Stimulated activated naive B cell treated with anti-CD40 and anti-IgM and Interleukin-4, amounts not matched to agents 10 μg/mL and 1 μg/mL and 100 μg/mL, for 72 hours (primary cell): ENCODE results near the gene ZNF777.
"Not testable (repeated sequence)": the region's sequence is repeated elsewhere in the genome, so short reads cannot be mapped to it uniquely, and the experiment has no call there.

Experiments used
- ATAC-seq, 2 donors: fragments of 150-1000 bp; cut with Tn5 transposase; replicated peaks; 2 replicates each; pipeline ENCODE4 v1.10.0; 2021; ENCODE audit warnings: moderate library complexity in 1 of 2
- DNase-seq: peaks from one replicate; pipeline ENCODE4 v3.0.0; 2021
- H3K27ac Mint-ChIP-seq: one replicate; pipeline ENCODE4 v1.8.0; 2022; ENCODE audit warnings: mild to moderate bottlenecking, mixed read lengths
- H3K27me3 Mint-ChIP-seq, 2 donors: one replicate each; pipeline ENCODE4 v1.8.0; 2022; ENCODE audit warnings: mixed read lengths in 2 of 2
- H3K36me3 Mint-ChIP-seq, 2 donors: one replicate each; pipeline ENCODE4 v1.8.0; 2022; ENCODE audit warnings: mixed read lengths in 2 of 2, mild to moderate bottlenecking in 1 of 2
- H3K4me1 Mint-ChIP-seq, 2 donors: one replicate each; pipeline ENCODE4 v1.8.0; 2022; ENCODE audit warnings: mixed read lengths in 2 of 2, mild to moderate bottlenecking in 1 of 2
- H3K4me3 Mint-ChIP-seq, 2 donors: one replicate each; pipeline ENCODE4 v1.8.0; 2022; ENCODE audit warnings: mild to moderate bottlenecking in 2 of 2, mixed read lengths in 2 of 2, moderate library complexity in 1 of 2
- H3K9me3 Mint-ChIP-seq, 2 donors: one replicate each; pipeline ENCODE4 v1.8.0; 2022; ENCODE audit warnings: mixed read lengths in 2 of 2, mild to moderate bottlenecking in 1 of 2

Gene ZNF777

GRCh38 chr7:149427096-149427680, 33.7 kb downstream of the ZNF777 start:
- peaks cover 26 to 30% of the 10 kb centered on the region in 2 donors for H3K36me3 Mint-ChIP-seq
- no peak overlapping the region for H3K4me3 Mint-ChIP-seq
- DNase-seq = no peak
- no peak for ATAC-seq
- H3K9me3 Mint-ChIP-seq = no peaks in the 10 kb centered on the region
- H3K27ac Mint-ChIP-seq = no peak overlapping the region
- peaks cover 0 to 21% of the 10 kb centered on the region in 2 donors for H3K4me1 Mint-ChIP-seq
- H3K27me3 Mint-ChIP-seq = no peaks in the 10 kb centered on the region

GRCh38 chr7:149423449-149424110, 37.3 kb downstream of the ZNF777 start:
- Mint-ChIP-seq H3K4me3 (peak overlapping the region in 1 of 2 donors; percentile 92), H3K4me1 (peaks cover 0 to 14% of the 10 kb centered on the region in 2 donors), H3K9me3 (no peaks in the 10 kb centered on the region), H3K27ac (no peak overlapping the region), H3K27me3 (no peaks in the 10 kb centered on the region), H3K36me3 (peaks cover 3% of the 10 kb centered on the region in 2 donors)
- DNase-seq (no peak), ATAC-seq (no peak)

GRCh38 chr7:149422914-149423301, 38.0 kb downstream of the ZNF777 start:
- H3K36me3 Mint-ChIP-seq = peaks cover 0 to 1% of the 10 kb centered on the region in 2 donors
- H3K27ac Mint-ChIP-seq = peak overlapping the region; percentile 37
- DNase-seq (peak; percentile 15), ATAC-seq (peak; percentile 6 to 11)
- no peaks in the 10 kb centered on the region for H3K27me3 Mint-ChIP-seq
- peak overlapping the region; percentile 59 to 92 for H3K4me3 Mint-ChIP-seq
- peaks cover 0 to 14% of the 10 kb centered on the region in 2 donors for H3K4me1 Mint-ChIP-seq
- no peaks in the 10 kb centered on the region for H3K9me3 Mint-ChIP-seq

- H3K27me3 Mint-ChIP-seq = no peaks in the 10 kb centered on the region
- H3K9me3 Mint-ChIP-seq = no peaks in the 10 kb centered on the region
- ATAC-seq = peak; percentile 97 to 98
- H3K36me3 Mint-ChIP-seq = peaks cover 0 to 1% of the 10 kb centered on the region in 2 donors
- H3K4me3 Mint-ChIP-seq = peak overlapping the region; percentile 86 to 92
- peak; percentile 70 for DNase-seq
- peaks cover 0 to 14% of the 10 kb centered on the region in 2 donors for H3K4me1 Mint-ChIP-seq
- H3K27ac Mint-ChIP-seq = peak overlapping the region; percentile 82
Observed at GRCh38 chr7:149422162-149422913, 38.5 kb downstream of the ZNF777 start.

- Mint-ChIP-seq H3K4me3 (no peak overlapping the region), H3K4me1 (peaks cover 2 to 19% of the 10 kb centered on the region in 2 donors), H3K27ac (no peak overlapping the region), H3K9me3 (peaks cover 0 to 2% of the 10 kb centered on the region in 2 donors), H3K27me3 (peaks cover 6 to 8% of the 10 kb centered on the region in 2 donors), H3K36me3 (peaks cover 0 to 4% of the 10 kb centered on the region in 2 donors)
- DNase-seq (no peak), ATAC-seq (no peak)
Observed at GRCh38 chr7:149420006-149420405, 40.9 kb downstream of the ZNF777 start.

- H3K9me3 Mint-ChIP-seq = peaks cover 0 to 7% of the 10 kb centered on the region in 2 donors
- peak overlapping the region; percentile 78 to 79 for H3K4me3 Mint-ChIP-seq
- peaks cover 2 to 5% of the 10 kb centered on the region in 2 donors for H3K4me1 Mint-ChIP-seq
- peaks cover 29 to 53% of the 10 kb centered on the region in 2 donors for H3K27me3 Mint-ChIP-seq
- ATAC-seq (peak in 1 of 2 donors; percentile 29), DNase-seq (no peak)
- H3K27ac Mint-ChIP-seq = peak overlapping the region; percentile 94
- peaks cover 0 to 4% of the 10 kb centered on the region in 2 donors for H3K36me3 Mint-ChIP-seq
Observed at GRCh38 chr7:149415391-149416071, 45.3 kb downstream of the ZNF777 start.

- DNase-seq (peak; percentile 21), ATAC-seq (peak; percentile 50 to 84)
- Mint-ChIP-seq H3K27me3 (peaks cover 29 to 59% of the 10 kb centered on the region in 2 donors), H3K9me3 (peaks cover 0 to 7% of the 10 kb centered on the region in 2 donors), H3K4me1 (peaks cover 2 to 5% of the 10 kb centered on the region in 2 donors), H3K36me3 (peaks cover 0 to 4% of the 10 kb centered on the region in 2 donors), H3K4me3 (peak overlapping the region; percentile 78 to 79), H3K27ac (peak overlapping the region; percentile 94)
Observed at GRCh38 chr7:149414745-149415390, 46.0 kb downstream of the ZNF777 start.

- DNase-seq = no peak
- Mint-ChIP-seq H3K36me3 (peaks cover 0 to 4% of the 10 kb centered on the region in 2 donors), H3K9me3 (peaks cover 0 to 7% of the 10 kb centered on the region in 2 donors), H3K27me3 (peaks cover 29 to 60% of the 10 kb centered on the region in 2 donors), H3K4me3 (no peak overlapping the region), H3K4me1 (peaks cover 2 to 5% of the 10 kb centered on the region in 2 donors), H3K27ac (no peak overlapping the region)
- ATAC-seq = no peak
Observed at GRCh38 chr7:149414171-149414570, 46.7 kb downstream of the ZNF777 start.

- not testable (repeated sequence) for H3K4me1 Mint-ChIP-seq, H3K36me3 Mint-ChIP-seq, ATAC-seq, DNase-seq, H3K27ac Mint-ChIP-seq, H3K4me3 Mint-ChIP-seq, H3K9me3 Mint-ChIP-seq
- peaks cover 29 to 68% of the 10 kb centered on the region in 2 donors for H3K27me3 Mint-ChIP-seq
Observed at GRCh38 chr7:149413083-149413482, 47.8 kb downstream of the ZNF777 start.

- no peaks in the 10 kb centered on the region for H3K4me1 Mint-ChIP-seq
- ATAC-seq (peak; percentile 78 to 82), DNase-seq (no peak)
- H3K9me3 Mint-ChIP-seq = peaks cover 0 to 4% of the 10 kb centered on the region in 2 donors
- H3K27ac Mint-ChIP-seq = no peak overlapping the region
- peaks cover 27 to 65% of the 10 kb centered on the region in 2 donors for H3K27me3 Mint-ChIP-seq
- no peaks in the 10 kb centered on the region for H3K36me3 Mint-ChIP-seq
- H3K4me3 Mint-ChIP-seq = no peak overlapping the region
Observed at GRCh38 chr7:149409895-149410294, 51.0 kb downstream of the ZNF777 start.

GRCh38 chr7:149404825-149405224, 56.0 kb downstream of the ZNF777 start:
- Mint-ChIP-seq H3K36me3 (no peaks in the 10 kb centered on the region), H3K4me1 (no peaks in the 10 kb centered on the region), H3K9me3 (no peaks in the 10 kb centered on the region), H3K4me3 (no peak overlapping the region), H3K27ac (no peak overlapping the region), H3K27me3 (peaks cover 13 to 29% of the 10 kb centered on the region in 2 donors)
- peak; percentile 44 to 60 for ATAC-seq
- DNase-seq = no peak

- peaks cover 13 to 31% of the 10 kb centered on the region in 2 donors for H3K27me3 Mint-ChIP-seq
- no peaks in the 10 kb centered on the region for H3K36me3 Mint-ChIP-seq
- H3K27ac Mint-ChIP-seq = no peak overlapping the region
- no peaks in the 10 kb centered on the region for H3K9me3 Mint-ChIP-seq
- no peaks in the 10 kb centered on the region for H3K4me1 Mint-ChIP-seq
- ATAC-seq = no peak
- DNase-seq = no peak
- H3K4me3 Mint-ChIP-seq = no peak overlapping the region
Observed at GRCh38 chr7:149404396-149404795, 56.5 kb downstream of the ZNF777 start.

GRCh38 chr7:149398195-149398820, 62.6 kb downstream of the ZNF777 start:
- Mint-ChIP-seq H3K4me1 (no peaks in the 10 kb centered on the region), H3K36me3 (peaks cover 0 to 4% of the 10 kb centered on the region in 2 donors), H3K27me3 (peaks cover 33 to 54% of the 10 kb centered on the region in 2 donors), H3K4me3 (no peak overlapping the region), H3K9me3 (peaks cover 7 to 11% of the 10 kb centered on the region in 2 donors), H3K27ac (no peak overlapping the region)
- no peak for DNase-seq
- ATAC-seq = no peak
